NCI-H748 (cell line): ENCODE measurements around the gene ANXA2R.
"Not testable (repeated sequence)": the region's sequence is repeated elsewhere in the genome, so short reads cannot be mapped to it uniquely, and the experiment has no call there.

Experiments
- DNase-seq: peaks from one replicate; lab custom pipeline; 2025; ENCODE audit not compliant: unreplicated experiment; lab: John Stamatoyannopoulos, UW

Gene ANXA2R

GRCh38 chr5:43061352-43062075, 21.4 kb upstream of the ANXA2R start:
- DNase-seq, result no peak

DNA sequence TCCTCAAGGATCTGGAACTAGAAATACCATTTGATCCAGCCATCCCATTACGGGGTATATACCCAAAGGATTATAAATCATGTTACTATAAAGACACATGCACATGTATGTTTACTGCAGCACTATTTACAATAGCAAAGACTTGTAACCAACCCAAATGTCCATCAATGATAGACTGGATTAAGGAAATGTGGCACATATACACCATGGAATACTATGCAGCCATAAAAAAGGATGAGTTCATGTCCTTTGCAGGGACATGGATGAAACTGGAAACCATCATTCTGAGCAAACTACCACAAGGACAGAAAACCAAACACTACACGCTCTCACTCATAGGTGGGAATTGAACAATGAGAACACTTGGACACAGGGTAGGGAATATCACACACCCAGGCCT, 19.9 kb upstream of the ANXA2R start:
- DNase-seq, result not testable (repeated sequence)

GRCh38 chr5:43055098-43055497, 15.0 kb upstream of the ANXA2R start:
- DNase-seq, result not testable (repeated sequence)

GRCh38 chr5:43051684-43052083, 11.6 kb upstream of the ANXA2R start:
- DNase-seq, result no peak

DNA sequence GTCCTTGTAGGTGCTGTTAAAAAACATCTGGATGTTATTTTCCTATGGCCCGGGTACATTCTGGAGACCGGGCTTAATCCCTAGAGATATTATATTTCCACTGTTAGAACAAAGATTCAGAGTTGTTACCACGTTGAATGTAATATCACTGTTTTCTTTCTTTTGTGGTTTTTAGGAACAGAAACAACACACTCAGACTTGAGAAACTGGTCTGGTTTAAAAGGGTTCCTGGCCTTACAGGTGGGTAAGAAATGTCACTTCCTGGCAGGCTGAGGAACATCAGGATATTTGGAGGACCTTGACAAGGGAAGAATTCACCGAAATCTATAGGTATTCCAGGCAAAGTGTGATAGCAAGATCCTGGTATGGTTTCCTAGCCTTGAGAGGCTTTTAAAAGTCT, 10.3 kb upstream of the ANXA2R start:
- DNase-seq, result no peak

DNA sequence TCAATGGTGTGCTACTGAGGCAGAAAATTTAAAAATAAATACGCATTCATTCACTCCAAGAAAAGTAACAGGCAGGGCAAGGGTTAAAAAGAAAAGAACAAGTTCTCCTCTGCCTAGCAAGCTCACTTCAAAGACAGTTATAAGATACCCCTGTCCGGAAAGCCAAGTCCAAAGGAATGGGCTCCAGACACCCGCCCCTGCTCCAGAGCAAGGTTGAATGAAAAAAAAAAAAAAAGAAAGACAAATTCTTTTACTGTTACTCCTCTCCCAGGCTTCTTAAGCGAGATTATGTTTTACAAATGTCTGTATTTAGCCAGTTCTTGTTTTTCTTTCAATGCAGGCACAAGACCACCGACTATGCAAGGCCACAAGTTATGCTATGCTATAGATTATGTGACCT, 9.1 kb upstream of the ANXA2R start:
- no peak for DNase-seq

DNA sequence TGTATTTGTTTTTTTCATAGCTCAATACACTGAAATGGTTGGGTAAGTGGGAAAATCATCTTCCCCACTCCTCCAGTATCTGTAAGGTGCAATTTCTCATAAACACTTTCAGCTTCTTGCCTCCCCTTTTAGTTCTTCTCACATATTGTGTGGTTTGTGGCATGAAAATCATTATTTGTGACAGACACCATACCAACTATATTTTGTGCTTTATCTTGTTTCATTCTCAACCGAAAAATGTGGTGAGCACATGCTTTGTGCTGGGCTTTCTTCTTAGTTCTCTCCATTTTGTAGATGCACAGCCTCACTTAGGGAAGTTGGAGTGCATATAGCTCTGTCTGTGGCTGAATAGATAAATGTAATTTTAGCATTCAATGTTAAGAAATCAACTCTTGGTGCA, 6.4 kb upstream of the ANXA2R start:
- DNase-seq, result no peak

DNA sequence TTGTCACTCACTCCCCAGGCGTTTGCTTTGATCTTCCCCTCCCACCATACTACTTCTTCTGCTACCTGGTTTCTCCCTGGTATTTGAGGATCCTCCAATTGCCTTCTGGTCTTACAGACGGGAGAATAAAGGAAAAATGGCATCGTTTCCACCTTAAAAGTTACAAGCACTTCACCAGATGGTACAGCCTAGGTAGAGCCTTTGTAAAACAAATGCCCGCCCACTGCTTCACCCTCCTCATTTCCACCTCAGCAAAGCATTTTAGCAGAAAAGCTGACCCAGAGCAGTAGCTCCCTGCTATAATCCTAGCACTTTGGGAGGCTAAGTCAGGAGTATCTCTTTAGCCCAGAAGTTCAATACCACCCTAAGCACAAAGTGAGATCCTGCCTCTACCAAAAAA, 5.1 kb upstream of the ANXA2R start:
- no peak for DNase-seq

DNA sequence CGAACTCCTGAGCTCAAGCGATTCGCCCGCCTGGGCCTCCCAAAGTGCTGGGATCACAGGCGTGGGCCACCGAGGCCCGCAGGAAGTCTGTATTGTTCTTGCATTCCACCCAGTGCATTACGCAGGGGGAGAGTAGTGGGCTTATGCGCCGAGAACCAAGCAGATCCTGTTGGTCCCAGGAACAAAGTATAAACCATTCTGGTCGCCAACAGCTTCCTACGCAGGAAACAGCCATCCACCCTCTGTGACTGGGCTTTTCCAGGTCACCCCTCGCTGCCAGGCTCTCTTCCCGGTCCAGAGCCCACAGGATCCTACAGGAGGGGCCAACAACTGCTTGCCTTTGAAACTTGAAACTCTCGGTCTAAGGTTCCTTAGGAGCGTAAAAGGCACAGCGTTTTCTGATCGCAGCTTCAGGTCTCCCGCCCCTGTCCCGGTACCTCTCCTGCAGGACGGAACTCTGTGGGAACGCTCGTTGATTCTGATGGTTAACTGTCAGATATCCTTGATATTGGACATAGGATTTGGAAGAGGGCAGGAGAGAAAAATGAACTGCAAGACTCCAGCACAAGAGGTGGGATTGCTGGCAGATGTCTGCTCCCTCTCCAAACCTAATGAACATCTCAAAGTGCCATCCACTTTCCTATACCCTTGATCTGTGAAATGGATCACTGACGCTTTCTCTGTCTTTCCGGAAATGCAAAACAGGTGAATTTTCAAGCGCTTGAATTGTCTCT, 4.2 kb upstream of the ANXA2R start:
- DNase-seq, result peak; percentile 43

DNA sequence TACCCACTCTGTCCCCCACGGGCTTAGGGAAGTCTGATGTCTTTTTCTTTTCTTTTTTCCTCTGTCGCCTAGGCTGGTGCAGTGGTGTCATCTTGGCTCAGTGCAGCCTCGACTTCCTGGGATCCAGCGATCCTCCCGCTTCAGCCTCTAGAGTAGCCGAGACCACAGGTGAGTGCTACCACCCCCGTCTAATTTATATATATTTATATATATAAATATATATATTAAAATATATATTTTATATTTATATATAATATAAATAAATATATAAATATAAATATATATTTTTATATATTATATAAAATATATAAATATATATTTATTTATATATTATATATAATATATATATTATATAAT, 3.3 kb upstream of the ANXA2R start:
- DNase-seq, result no peak

- peak; percentile 97 for DNase-seq
Measured at GRCh38 chr5:43042626-43043399, 2.7 kb upstream of the ANXA2R start.

DNA sequence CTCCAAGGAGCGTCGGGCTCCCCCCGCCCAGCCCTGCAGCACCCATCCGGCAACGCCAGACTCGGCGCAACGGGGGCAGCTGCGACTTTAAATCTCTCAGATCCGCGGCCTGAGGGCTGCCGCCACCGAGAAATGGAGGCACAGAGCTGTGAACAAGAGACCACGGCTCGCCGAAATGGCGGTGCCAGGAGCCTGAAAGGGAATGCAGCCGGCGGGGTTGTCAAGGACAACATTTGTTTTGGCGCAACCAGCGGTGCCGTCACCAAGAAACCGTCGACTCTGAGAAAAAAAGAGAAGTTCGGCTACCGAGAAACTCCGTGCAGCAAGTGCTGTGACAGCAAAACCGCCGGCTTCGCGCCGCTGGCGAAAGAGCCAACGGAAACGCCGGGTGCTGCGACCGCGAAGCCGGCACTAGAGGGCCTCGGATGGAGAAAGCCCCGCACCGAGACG, 2.1 kb upstream of the ANXA2R start:
- DNase-seq, result peak; percentile 97

DNA sequence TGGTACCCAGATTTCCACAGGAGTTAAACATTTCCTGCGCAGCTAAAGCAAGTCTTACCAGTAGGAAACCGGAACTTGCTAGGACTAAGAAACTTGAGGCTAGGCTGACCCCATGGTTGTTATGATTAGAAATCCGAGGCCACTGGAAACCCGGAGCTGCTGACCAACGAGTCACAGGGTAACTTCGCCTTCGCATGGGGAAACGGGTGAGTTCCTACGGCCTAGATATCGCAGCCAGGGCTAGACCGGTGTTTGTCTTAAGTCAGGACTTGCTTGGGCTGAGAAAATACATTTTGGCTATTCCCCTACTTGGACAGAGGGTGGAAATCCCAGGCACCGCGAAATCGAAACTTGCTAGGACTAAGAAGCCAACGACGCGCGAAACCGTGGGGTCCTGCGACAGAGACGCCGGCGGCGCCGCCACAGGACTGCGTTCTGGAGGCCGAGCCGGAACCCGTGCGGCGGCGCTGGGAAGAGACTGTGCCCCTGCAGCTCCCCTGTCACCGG, 1.6 kb upstream of the ANXA2R start:
- DNase-seq, result peak; percentile 95

- DNase-seq, result peak; percentile 90
Measured at GRCh38 chr5:43041110-43041668, 1.1 kb upstream of the ANXA2R start.

DNA sequence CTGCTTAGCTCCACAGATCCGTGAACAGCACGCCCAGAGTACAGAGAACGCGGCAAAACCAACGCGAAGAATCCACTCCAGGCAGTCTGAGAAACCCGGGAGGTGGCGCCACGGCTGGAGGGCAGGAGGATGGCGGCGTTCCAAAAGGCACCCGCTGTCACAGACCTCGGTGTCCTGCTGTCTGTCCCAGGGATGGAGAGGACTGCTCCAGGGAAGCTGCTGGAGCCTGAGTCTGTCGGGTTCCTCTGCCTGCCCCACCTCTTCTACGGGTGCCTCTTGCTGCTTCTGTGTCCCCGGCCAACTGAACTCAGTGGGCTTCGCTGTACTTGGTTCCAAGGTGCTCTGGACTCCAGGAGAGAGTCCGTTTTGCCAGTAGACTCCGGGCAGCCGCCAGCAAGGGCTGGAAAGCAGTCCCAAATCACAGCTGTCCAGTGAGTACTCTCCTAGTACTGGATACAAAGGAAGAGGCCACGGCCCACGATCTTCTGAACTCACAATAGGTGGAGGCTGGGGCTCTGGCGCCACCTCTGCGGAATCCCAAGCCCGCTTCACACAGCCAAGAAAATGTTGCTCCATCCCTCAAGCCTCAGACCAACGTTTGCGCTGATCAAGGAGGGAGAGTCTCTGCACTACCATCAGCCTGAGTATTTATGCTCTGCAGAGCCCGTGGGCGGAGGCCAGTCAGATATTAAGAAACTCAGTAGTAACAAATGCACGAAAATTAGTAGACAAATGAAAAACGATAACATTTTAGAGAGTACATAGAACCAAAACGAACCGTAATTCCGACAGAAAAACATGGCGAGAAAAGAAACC, 440 bp downstream of the ANXA2R start:
- peak; percentile 95 for DNase-seq

DNA sequence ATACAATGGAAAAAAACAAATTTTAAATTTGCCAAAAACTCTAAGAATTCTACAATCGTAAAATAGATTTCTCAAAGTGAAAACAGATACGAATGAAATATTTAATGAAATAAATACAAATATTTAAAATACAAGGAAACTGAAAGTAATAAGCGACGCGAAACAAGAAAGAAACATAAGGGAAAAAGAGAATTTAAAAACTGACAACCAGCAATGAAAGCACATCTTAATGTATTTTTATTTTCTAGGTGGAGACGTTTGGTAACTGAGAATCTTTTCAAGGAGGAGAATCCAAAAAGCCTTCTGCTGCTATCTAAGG, 1.0 kb downstream of the ANXA2R start:
- DNase-seq, result no peak

GRCh38 chr5:43038496-43038989, 1.6 kb downstream of the ANXA2R start:
- no peak for DNase-seq

DNA sequence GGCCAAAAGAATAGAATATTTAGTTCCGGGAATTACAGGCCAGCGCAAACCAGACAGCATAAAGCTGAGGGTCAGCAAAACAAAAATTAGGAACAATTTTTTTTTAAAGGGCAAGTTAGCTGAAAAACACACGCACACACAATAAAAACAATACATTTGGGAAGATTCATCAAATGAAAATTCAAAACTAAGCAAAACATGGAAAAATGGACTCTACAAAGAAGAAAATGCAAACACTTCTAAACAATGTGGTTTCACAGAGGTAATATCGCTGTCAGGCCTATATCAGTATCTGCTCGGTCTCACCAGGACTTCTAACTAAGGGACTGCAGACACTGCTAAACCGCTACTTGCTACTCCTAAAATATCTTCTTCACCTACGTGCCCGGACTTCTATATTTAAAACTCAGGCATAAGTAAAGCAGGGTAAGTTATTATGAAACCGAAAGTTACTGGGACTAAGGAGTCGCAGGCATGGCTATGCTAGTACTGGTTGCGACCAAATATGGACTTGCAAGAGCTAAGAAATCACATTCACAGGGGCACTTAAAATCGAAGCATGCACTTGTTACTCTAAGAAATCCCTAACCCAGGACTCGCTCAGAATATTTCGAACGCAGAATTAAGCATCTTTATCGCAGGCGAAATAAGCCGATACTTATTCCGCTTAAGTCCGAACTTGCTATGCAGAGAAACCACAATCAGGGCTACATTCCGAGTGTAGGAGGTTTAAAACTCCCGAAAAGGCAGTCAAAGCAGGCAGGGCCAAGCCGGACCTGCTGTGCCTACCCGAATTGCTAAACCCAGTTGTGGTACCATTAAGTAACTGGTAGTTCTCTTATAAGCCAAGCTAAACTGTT, 2.3 kb downstream of the ANXA2R start:
- no peak for DNase-seq

DNA sequence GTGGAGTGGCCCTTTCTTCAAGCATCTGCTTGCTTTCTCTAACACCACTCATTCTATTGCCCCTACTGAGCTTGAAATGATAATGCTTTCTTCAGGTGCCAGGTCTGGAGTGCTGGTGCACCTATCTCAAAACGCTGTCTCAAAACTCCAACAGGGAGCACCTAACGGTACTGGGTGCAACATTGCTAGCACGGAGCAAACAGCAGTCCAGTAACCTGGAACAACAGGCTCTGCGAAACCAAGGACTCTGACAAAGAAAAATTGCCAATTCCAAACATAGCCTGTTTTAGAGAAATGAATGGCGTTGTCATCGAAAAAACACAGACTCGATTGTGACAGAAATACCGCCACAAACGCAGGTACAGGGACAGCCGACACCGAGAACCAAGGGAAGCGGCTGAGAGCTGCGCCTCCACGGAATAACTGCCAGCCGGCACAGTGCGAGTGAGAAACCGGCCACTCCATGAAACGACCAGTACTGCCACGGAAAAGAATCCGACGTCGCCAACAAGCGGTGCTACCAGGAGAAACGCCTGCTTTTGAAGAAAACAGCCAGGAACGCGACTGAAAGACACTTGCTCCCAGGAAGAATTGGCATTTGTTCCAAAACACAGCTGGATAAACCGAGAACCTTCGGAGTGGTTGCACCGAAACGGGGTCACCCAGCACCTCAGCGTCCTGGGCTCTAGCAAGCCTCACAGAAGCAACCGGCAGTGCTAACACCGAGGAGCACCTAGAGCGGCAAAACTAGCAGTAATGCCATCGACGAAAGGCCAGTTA, 3.1 kb downstream of the ANXA2R start:
- no peak for DNase-seq
